Measurements from ENCODE around the gene CALN1.

GRCh38 chr7:72078856-72079255 lies 333.3 kb downstream of the CALN1 start:
- TF ChIP-seq CTCF (IDR thresholded peaks at IDR 0.05; ENCODE audit: low read depth, low read length) (no peak), EZH2phosphoT487 (IDR thresholded peaks at IDR 0.05; ENCODE audit: low read depth) (no peak)
